Tibial artery (tissue), 4 donors: ENCODE measurements around the gene AGBL1.

Source experiments
- DNase-seq, 2 donors: peaks; one replicate each; pipeline ENCODE4 v3.0.0-alpha.2; 2019
- H3K27ac ChIP-seq, 2 donors: fragments of 200-600 bp; sonication (generic) in 1 of 2; 1 replicate in 1 of 2; 2 replicates in 1 of 2; pipeline ENCODE4 v1.5.1; 2018 to 2019; ENCODE audit warnings: mild to moderate bottlenecking in 1 of 2
- H3K27me3 ChIP-seq, 2 donors: fragments of 200-600 bp; sonication (generic) in 1 of 2; one replicate each; pipeline versions ENCODE4 v1.5.1 to v1.6.0; 2016 to 2019
- H3K36me3 ChIP-seq, 3 donors: fragments of 200-600 bp; sonication (generic) in 2 of 3; one replicate each; pipeline ENCODE4 v1.5.1; 2016 to 2019; ENCODE audit warnings: mild to moderate bottlenecking in 2 of 3
- H3K4me1 ChIP-seq, 4 donors: fragments of 200-600 bp; sonication (generic) in 2 of 4; 1 replicate in 3 of 4; 2 replicates in 1 of 4; pipeline ENCODE4 v1.5.1; 2016 to 2019
- H3K4me3 ChIP-seq, 2 donors: fragments of 200-600 bp; sonication (generic) in 1 of 2; 1 replicate in 1 of 2; 2 replicates in 1 of 2; pipeline ENCODE4 v1.5.1; 2018 to 2019; ENCODE audit warnings: mild to moderate bottlenecking in 2 of 2
- H3K9me3 ChIP-seq, 3 donors: fragments of 200-600 bp; sonication (generic) in 1 of 3; one replicate each; pipeline ENCODE4 v1.5.1; 2016 to 2019
- intact Hi-C: fragments of 100-400 bp; cut with DNase I; formaldehyde crosslinking; loops from one replicate; pipeline ENCODE4 v1.15.0; 2023; ENCODE audit warnings: low total_unique reads
- TF ChIP-seq, protein P1 (sequence below), 2 experiments: fragments of 200-600 bp in 1 of 2; fragments of 450-650 bp in 1 of 2; IDR thresholded peaks; one replicate each; pipeline ENCODE4 v1.5.1; 2017 to 2019; ENCODE audit warnings: antibody characterized with exemption in 2 of 2, mild to moderate bottlenecking in 1 of 2, moderate library complexity in 1 of 2

Gene AGBL1

GRCh38 chr15:86541540-86541939, 461.9 kb downstream of the AGBL1 start:
- H3K36me3 ChIP-seq, result no peaks in the 10 kb centered on the region
- no peaks in the 10 kb centered on the region for H3K4me1 ChIP-seq
- H3K4me3 ChIP-seq, result no peak overlapping the region
- TF ChIP-seq, protein P1, sequence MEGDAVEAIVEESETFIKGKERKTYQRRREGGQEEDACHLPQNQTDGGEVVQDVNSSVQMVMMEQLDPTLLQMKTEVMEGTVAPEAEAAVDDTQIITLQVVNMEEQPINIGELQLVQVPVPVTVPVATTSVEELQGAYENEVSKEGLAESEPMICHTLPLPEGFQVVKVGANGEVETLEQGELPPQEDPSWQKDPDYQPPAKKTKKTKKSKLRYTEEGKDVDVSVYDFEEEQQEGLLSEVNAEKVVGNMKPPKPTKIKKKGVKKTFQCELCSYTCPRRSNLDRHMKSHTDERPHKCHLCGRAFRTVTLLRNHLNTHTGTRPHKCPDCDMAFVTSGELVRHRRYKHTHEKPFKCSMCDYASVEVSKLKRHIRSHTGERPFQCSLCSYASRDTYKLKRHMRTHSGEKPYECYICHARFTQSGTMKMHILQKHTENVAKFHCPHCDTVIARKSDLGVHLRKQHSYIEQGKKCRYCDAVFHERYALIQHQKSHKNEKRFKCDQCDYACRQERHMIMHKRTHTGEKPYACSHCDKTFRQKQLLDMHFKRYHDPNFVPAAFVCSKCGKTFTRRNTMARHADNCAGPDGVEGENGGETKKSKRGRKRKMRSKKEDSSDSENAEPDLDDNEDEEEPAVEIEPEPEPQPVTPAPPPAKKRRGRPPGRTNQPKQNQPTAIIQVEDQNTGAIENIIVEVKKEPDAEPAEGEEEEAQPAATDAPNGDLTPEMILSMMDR (IDR thresholded peaks at IDR 0.05), result no peak
- no peaks in the 10 kb centered on the region for H3K27me3 ChIP-seq
- H3K27ac ChIP-seq, result no peak overlapping the region
- intact Hi-C loops, result no loop called here
- no peak for DNase-seq
- H3K9me3 ChIP-seq, result no peaks in the 10 kb centered on the region

- H3K4me1 ChIP-seq, result no peaks in the 10 kb centered on the region
- TF ChIP-seq, protein P1 (IDR thresholded peaks at IDR 0.05), result no peak
- H3K36me3 ChIP-seq, result no peaks in the 10 kb centered on the region
- no peaks in the 10 kb centered on the region for H3K27me3 ChIP-seq
- H3K27ac ChIP-seq, result no peak overlapping the region
- intact Hi-C loops, result no loop called here
- no peak for DNase-seq
- no peak overlapping the region for H3K4me3 ChIP-seq
- H3K9me3 ChIP-seq, result no peaks in the 10 kb centered on the region
These were observed 470.4 kb downstream of the AGBL1 start for GRCh38 chr15:86550075-86550474.

- intact Hi-C loops, result no loop called here
- H3K36me3 ChIP-seq, result no peaks in the 10 kb centered on the region
- DNase-seq, result no peak
- TF ChIP-seq, protein P1 (IDR thresholded peaks at IDR 0.05), result no peak
- no peaks in the 10 kb centered on the region for H3K9me3 ChIP-seq
- H3K27me3 ChIP-seq, result no peaks in the 10 kb centered on the region
- no peak overlapping the region for H3K4me3 ChIP-seq
- H3K27ac ChIP-seq, result no peak overlapping the region
- H3K4me1 ChIP-seq, result no peaks in the 10 kb centered on the region
These were observed 473.4 kb downstream of the AGBL1 start for GRCh38 chr15:86553108-86553507.

DNA sequence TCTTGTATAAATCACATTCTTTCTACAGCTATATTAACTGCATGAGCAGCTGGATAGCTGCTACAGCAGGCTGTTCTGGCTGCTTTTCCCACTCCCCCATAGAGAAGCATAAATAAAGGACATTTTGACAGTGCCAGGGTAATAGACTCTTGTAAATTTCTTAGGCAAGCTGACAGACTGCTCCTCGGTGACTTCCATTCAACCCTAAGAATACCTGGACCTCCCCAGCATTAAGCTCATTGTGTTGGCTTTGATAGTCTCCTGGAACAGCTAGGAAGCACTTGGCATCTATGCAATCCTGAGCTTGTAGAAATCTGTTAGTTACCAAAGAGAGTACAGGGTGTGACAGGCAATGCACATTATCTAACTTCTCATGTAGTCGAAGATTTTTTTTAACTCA, 475.4 kb downstream of the AGBL1 start:
- intact Hi-C loops, result no loop called here
- Histone ChIP-seq H3K4me1 (no peaks in the 10 kb centered on the region), H3K4me3 (no peak overlapping the region), H3K36me3 (no peaks in the 10 kb centered on the region), H3K27ac (no peak overlapping the region), H3K27me3 (no peaks in the 10 kb centered on the region), H3K9me3 (no peaks in the 10 kb centered on the region)
- DNase-seq, result no peak
- TF ChIP-seq, protein P1 (IDR thresholded peaks at IDR 0.05), result no peak

DNA sequence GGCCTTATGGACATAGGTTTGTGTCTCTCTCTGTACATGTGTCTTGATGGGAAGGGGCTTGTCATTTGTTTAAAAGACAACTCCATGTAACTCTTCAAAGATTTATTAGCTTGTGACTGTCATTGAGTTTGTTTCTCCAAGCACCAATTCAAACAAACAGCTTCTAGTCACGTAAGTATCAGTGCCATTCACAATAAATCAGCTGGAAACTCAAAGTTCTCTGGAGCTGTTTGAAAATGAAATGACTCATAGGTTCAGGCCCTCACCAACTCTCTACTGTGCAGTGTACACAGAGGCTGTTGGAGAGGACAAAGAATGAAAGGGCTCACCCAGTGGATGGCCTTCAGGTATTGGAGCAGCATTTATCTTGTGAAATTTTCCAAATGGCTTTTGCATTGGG, 476.3 kb downstream of the AGBL1 start:
- TF ChIP-seq, protein P1 (IDR thresholded peaks at IDR 0.05), result no peak
- Histone ChIP-seq H3K27me3 (no peaks in the 10 kb centered on the region), H3K4me3 (no peak overlapping the region), H3K36me3 (no peaks in the 10 kb centered on the region), H3K9me3 (no peaks in the 10 kb centered on the region), H3K27ac (no peak overlapping the region), H3K4me1 (no peaks in the 10 kb centered on the region)
- intact Hi-C loops, result no loop called here
- DNase-seq, result no peak

DNA sequence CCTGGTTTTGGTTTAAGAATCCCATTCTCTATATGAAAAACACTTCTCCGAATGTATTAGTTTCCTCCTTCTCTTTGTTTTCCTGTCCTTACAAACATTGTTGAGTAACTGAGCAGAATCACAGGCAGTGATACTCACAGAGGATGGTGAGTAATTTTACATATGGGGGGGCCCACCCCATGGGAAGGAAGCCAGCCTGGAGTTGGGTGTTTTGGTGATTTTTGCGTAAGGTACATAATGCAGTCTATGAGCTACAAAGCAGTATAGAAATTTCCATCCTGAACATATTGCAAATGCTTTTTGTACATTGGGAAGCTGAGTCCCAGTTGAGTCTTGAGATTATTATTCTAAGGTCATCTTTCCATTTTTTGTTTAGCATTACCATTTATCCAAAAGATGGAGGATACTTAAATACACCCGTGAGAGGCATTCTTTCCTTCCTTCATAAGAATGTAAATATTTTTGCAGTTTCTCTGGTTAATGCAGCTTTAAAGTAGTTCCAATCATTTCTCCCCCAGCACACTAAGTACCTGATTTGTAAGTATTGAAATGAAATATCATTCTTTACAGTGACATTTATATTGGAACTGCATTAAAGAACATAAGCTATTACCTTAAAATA, 476.8 kb downstream of the AGBL1 start:
- Histone ChIP-seq H3K36me3 (no peaks in the 10 kb centered on the region), H3K9me3 (no peaks in the 10 kb centered on the region), H3K4me1 (no peaks in the 10 kb centered on the region), H3K27ac (no peak overlapping the region), H3K4me3 (no peak overlapping the region), H3K27me3 (no peaks in the 10 kb centered on the region)
- no peak for DNase-seq
- intact Hi-C loops, result no loop called here
- TF ChIP-seq, protein P1 (IDR thresholded peaks at IDR 0.05), result no peak
